Stimulated activated CD8-positive, alpha-beta memory T cell treated with anti-CD3 and anti-CD28 coated beads, Interleukin-7, amount 100 ng/mL, for 4 hours (primary cell): Measurements from ENCODE around the gene DNAJA2.
"Not testable (repeated sequence)": the region's sequence is repeated elsewhere in the genome, so short reads cannot be mapped to it uniquely, and the experiment has no call there.

ENCODE experiments used
- DNase-seq, 2 donors: peaks; one replicate each; pipeline ENCODE4 v3.0.0-alpha.2; 2020; ENCODE audit warnings: low read depth in 2 of 2

The DNAJA2 gene

GRCh38 chr16:46973207-46973995 lies at the start of gene DNAJA2:
DNAJA2 (minus strand) TSS chr16:46973674; CDS start chr16:46973572, 102 bp downstream.
- DNase-seq: peak; percentile 79 to 88

- no peak for DNase-seq
Measured at GRCh38 chr16:47019568-47019967, 46.1 kb upstream of the DNAJA2 start.

- DNase-seq: peak in 1 of 2 donors; percentile 15
Measured at GRCh38 chr16:47018223-47018891, 44.9 kb upstream of the DNAJA2 start.

DNA sequence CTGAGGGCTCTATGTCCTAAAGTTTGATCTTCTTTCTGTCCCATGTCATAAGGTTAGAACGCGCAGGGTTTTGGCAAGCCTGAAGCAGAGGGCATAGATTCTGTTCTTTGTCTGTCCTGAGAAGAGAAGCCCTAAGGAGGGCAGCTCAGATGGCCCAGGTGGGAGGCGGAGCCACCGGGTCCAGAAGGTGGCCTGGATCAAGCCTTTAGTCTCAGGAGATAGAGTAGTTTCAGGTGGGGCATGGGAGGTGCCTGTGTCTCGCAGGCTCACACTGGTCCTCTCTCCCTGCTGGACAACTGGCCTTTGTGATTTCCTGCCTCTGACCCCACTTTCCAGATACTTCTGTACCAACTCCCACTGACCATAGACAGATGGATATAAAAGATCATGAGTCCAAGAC lies 44.2 kb upstream of the DNAJA2 start:
- no peak for DNase-seq

DNA sequence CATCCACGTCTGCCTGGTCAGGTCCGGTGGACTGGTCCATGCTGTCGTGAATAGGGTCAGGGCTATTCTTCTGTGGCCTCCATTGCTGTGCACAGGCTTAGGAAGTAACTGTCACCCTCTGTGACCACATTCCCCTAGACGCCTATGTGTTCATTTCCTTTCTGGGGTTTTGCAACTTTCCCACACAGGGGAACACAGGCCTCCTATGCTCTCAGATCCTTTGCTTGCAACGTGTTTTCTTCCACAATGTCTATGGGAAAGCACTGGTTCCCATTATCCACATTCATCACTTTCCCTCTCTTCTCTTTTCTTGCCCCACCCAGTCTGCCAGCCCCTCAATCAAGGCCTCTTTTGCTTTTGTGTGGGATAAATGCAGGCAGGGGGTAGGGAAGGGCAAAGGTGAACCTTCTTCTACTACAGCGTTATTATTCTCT lies 43.2 kb upstream of the DNAJA2 start:
- DNase-seq: no peak

- DNase-seq: no peak
Measured at GRCh38 chr16:47013910-47014309, 40.4 kb upstream of the DNAJA2 start.

GRCh38 chr16:47013172-47013571 lies 39.7 kb upstream of the DNAJA2 start:
- DNase-seq: no peak

DNA sequence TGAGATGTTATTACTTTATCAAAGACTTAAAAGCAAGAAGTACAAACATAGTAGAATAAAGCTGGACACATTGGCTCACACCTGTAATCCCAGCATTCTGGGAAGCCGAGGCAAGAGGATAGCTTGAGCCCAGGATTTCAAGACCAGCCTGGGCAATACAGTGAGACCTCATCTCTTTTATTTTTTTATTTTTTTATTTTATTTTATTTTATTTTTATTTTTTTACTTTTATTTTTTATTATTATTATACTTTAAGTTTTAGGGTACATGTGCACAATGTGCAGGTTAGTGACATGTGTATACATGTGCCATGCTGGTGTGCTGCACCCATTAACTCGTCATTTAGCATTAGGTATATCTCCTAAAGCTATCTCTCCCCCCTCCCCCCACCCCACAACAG lies 37.3 kb upstream of the DNAJA2 start:
- not testable (repeated sequence) for DNase-seq

GRCh38 chr16:47008612-47009011 lies 35.1 kb upstream of the DNAJA2 start:
- DNase-seq: no peak

- DNase-seq: no peak
Measured at GRCh38 chr16:47008174-47008573, 34.7 kb upstream of the DNAJA2 start.

DNA sequence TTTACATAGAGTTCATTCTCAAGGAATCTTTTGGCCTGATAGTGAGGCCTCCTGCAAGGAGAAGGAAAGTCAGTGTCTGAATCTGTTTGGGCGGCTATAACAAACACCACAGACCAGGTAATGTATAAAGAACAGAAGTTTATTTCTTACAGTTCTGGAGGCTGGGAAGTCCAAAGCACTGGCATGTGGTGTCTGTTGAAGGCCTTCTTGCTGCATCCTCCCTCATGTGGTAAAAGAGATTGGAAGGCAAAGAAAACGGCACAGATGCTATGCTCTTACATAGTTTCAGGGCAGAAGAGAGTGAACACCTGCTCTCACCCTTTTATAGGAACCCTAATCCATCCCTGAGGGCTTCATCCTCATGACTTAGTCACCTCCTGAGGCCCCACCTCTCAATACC lies 31.2 kb upstream of the DNAJA2 start:
- no peak for DNase-seq

DNA sequence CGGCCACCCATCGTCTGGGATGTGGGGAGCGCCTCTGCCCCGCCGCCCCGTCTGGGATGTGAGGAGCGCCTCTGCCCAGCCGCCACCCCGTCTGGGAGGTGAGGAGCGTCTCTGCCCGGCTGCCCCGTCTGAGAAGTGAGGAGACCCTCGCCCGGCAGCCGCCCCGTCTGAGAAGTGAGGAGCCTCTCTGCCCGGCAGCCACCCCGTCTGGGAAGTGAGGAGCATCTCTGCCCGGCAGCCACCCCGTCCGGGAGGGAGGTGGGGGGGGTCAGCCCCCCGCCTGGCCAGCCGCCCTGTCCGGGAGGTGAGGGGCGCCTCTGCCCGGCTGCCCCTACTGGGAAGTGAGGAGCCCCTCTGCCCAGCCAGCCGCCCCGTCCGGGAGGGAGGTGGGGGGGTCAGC lies 26.6 kb upstream of the DNAJA2 start:
- DNase-seq: not testable (repeated sequence)

GRCh38 chr16:46997844-46998243 lies 24.4 kb upstream of the DNAJA2 start:
- no peak for DNase-seq

DNA sequence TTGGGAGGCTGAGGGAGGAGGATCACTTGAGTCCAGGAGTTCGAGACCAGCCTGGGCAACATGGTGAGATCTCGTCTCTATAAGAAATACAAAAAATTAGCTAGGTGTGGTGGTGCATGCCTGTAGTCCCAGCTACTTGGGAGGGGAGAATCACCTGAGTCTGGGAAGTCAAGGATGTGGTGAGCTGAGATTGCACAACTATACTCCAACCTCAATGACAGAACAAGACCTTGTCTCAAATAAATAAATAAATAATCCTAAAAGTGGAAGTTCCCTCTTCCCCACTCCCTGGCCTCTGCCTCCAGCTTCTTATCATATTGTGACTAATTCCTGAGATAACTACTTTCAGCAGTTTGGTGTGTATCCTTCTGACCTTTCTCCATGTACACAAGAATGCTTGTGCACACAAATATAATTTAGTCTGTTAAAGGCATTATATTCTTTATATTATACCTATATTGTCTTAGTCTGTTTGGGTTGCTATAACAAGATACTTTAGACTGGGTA lies 23.5 kb upstream of the DNAJA2 start:
- no peak for DNase-seq

- no peak for DNase-seq
Measured at GRCh38 chr16:46996391-46996790, 22.9 kb upstream of the DNAJA2 start.

DNA sequence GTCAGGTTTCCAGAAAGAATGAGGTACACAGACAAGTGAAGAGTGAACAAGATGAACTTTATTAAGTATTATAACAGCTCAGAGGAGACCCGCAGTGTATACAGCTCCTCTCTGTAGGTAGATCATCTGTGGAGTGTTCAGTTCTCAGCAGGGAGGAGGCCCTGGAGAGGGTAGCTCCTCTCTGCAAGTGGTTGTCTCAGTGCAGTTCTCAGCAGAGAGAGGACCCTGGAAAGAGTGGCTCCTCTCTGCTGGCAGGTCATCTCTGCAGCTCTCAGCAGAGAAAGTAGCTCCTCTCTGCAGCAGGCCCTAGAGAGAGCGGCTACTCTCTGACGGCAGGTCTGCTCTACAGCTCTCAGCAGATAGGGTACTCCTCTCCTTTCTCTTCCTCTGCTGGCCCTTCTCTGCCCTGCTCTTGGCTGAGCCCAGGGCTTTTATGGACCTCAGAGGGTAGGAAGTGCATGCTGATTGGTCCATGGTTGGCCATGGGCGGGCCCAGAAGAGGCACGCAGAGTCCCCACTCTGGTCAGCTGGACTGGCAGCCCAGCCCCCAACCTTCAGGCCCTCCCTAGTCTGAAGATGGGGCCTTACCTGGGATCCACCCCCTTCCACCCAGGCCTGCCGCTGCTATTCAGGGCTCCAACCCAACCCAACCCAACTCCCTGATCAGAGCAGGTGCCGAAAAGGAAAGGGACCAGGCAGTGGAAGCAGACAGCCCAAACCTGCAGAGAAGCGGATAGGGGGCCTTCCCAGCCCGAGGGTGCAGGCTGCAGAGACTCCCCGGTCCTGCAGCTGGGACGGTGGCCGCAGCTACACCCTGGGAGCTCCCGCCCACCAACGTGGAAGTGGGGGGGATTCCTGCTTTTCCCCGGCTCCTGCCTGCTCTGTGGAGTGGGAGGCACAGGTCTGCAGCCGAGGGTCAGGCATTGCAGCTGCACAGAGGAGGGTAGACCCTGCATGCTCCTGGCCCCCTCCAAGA lies 18.5 kb upstream of the DNAJA2 start:
- DNase-seq: no peak

- DNase-seq: no peak
Measured at GRCh38 chr16:46986896-46987295, 13.4 kb upstream of the DNAJA2 start.

GRCh38 chr16:46986438-46986837 lies 13.0 kb upstream of the DNAJA2 start:
- no peak for DNase-seq

GRCh38 chr16:46982335-46982734 lies 8.9 kb upstream of the DNAJA2 start:
- DNase-seq: no peak

- DNase-seq: no peak
Measured at GRCh38 chr16:46980926-46981325, 7.5 kb upstream of the DNAJA2 start.

GRCh38 chr16:46976550-46976949 lies 3.1 kb upstream of the DNAJA2 start:
- no peak for DNase-seq
